Activated CD8-positive, alpha-beta memory T cell treated with anti-CD3 and anti-CD28 coated beads, Interleukin-2, amount 10 ng/mL, durations not matched to agents 7 days and 5 days (primary cell): Measurements from ENCODE around the gene ARSG. TPM values are rescaled to one million over a fixed set of nuclear protein-coding genes. Genes with fewer than 3 reads are reported as not detected.

Source experiments
- ATAC-seq: fragments of 150-1000 bp; cut with Tn5 transposase; one replicate; pipeline ENCODE4 v1.10.0; 2021; ENCODE audit warnings: moderate library complexity
- CTCF ChIA-PET: fragments of 350-600 bp; sonication (Branson Sonifier 250); formaldehyde crosslinking; loops from one replicate; lab custom pipeline; 2021; ENCODE audit warnings: antibody characterized with exemption; lab: Charles Lee
- DNase-seq: peaks from one replicate; pipeline ENCODE4 v3.0.0-alpha.2; 2020
- H3K27ac Mint-ChIP-seq: one replicate; pipeline ENCODE4 v1.8.0; 2021; ENCODE audit warnings: mild to moderate bottlenecking, mixed read lengths
- H3K27me3 Mint-ChIP-seq: one replicate; pipeline ENCODE4 v1.8.0; 2021; ENCODE audit warnings: mixed read lengths
- H3K36me3 Mint-ChIP-seq: one replicate; pipeline ENCODE4 v1.8.0; 2021; ENCODE audit warnings: mild to moderate bottlenecking, mixed read lengths
- H3K4me1 Mint-ChIP-seq: one replicate; pipeline ENCODE4 v1.8.0; 2021; ENCODE audit warnings: mixed read lengths
- H3K4me3 Mint-ChIP-seq: one replicate; pipeline ENCODE4 v1.8.0; 2021; ENCODE audit warnings: mild to moderate bottlenecking, moderate library complexity, mixed read lengths
- H3K9me3 Mint-ChIP-seq: one replicate; pipeline ENCODE4 v1.8.0; 2022; ENCODE audit warnings: low read depth, mixed read lengths
- total RNA-seq, 2 experiments: library from RNA; stranded (reverse); gene quantifications; one replicate each; pipeline ENCODE4 v1.2.3, GENCODE V29; 2021

The ARSG gene
- total RNA-seq, 2 experiments from 2014 or later, result 12.5 to 24.6 TPM

GRCh38 chr17:68424861-68425260 is 133.6 kb downstream of the ARSG start:
- Mint-ChIP-seq H3K36me3 (peaks cover 31% of the 10 kb centered on the region), H3K27ac (no peak overlapping the region), H3K27me3 (no peaks in the 10 kb centered on the region), H3K4me1 (no peaks in the 10 kb centered on the region), H3K9me3 (no peaks in the 10 kb centered on the region), H3K4me3 (no peak overlapping the region)
- CTCF ChIA-PET, result interaction anchor here (1.1 to 1.6 kb wide), 2 partner anchors 12 to 165 kb away, joined by 3 to 4 read pairs; no protein-coding TSS in a partner anchor
- no peak for DNase-seq
- no peak for ATAC-seq

GRCh38 chr17:68425979-68426378 is 134.7 kb downstream of the ARSG start:
- ATAC-seq, result no peak
- CTCF ChIA-PET, result no interaction called here
- Mint-ChIP-seq H3K4me3 (no peak overlapping the region), H3K27ac (no peak overlapping the region), H3K9me3 (no peaks in the 10 kb centered on the region), H3K4me1 (no peaks in the 10 kb centered on the region), H3K36me3 (peaks cover 28% of the 10 kb centered on the region), H3K27me3 (no peaks in the 10 kb centered on the region)
- no peak for DNase-seq

GRCh38 chr17:68427575-68427974 is 136.3 kb downstream of the ARSG start:
- Mint-ChIP-seq H3K36me3 (peaks cover 34% of the 10 kb centered on the region), H3K27ac (no peak overlapping the region)

GRCh38 chr17:68428498-68429172 is 137.3 kb downstream of the ARSG start:
- H3K27ac Mint-ChIP-seq, result no peak overlapping the region
- peaks cover 42% of the 10 kb centered on the region for H3K36me3 Mint-ChIP-seq
- CTCF ChIA-PET, result interaction anchor here (1.5 kb wide), 1 partner anchor 15 kb away, joined by 5 read pairs; no protein-coding TSS in a partner anchor
- H3K9me3 Mint-ChIP-seq, result no peaks in the 10 kb centered on the region
- no peaks in the 10 kb centered on the region for H3K27me3 Mint-ChIP-seq
- peaks cover 6% of the 10 kb centered on the region for H3K4me1 Mint-ChIP-seq
- ATAC-seq (no peak), DNase-seq (no peak)
- no peak overlapping the region for H3K4me3 Mint-ChIP-seq

More at GRCh38 chr17:68427575-68427974, 136.3 kb downstream of the ARSG start:
- H3K27me3 Mint-ChIP-seq, result no peaks in the 10 kb centered on the region
- CTCF ChIA-PET, result interaction anchor here (0.6 to 1.5 kb wide), 2 partner anchors 9 to 14 kb away, joined by 4 to 5 read pairs; no protein-coding TSS in a partner anchor
- peaks cover 6% of the 10 kb centered on the region for H3K4me1 Mint-ChIP-seq
- H3K9me3 Mint-ChIP-seq, result no peaks in the 10 kb centered on the region
- no peak overlapping the region for H3K4me3 Mint-ChIP-seq
- ATAC-seq (no peak), DNase-seq (no peak)

- Mint-ChIP-seq H3K27ac (no peak overlapping the region), H3K36me3 (peaks cover 48% of the 10 kb centered on the region), H3K27me3 (no peaks in the 10 kb centered on the region), H3K4me3 (no peak overlapping the region), H3K4me1 (peaks cover 6% of the 10 kb centered on the region), H3K9me3 (no peaks in the 10 kb centered on the region)
- CTCF ChIA-PET, result interaction anchor here (0.5 kb wide), 1 partner anchor 375 kb away, joined by 4 read pairs; no protein-coding TSS in a partner anchor
- DNase-seq, result no peak
- ATAC-seq, result no peak
Observed at GRCh38 chr17:68429881-68430280, 138.6 kb downstream of the ARSG start.

- H3K4me3 Mint-ChIP-seq, result no peak overlapping the region
- DNase-seq (no peak), ATAC-seq (no peak)
- H3K27me3 Mint-ChIP-seq, result no peaks in the 10 kb centered on the region
- CTCF ChIA-PET, result interaction anchor here (1.0 to 10.9 kb wide), 11 partner anchors 25 to 167 kb away, joined by 3 to 119 read pairs (median 4); partner anchors contain the start of gene WIPI1
- H3K36me3 Mint-ChIP-seq, result peaks cover 58% of the 10 kb centered on the region
- peaks cover 12% of the 10 kb centered on the region for H3K4me1 Mint-ChIP-seq
- no peak overlapping the region for H3K27ac Mint-ChIP-seq
- H3K9me3 Mint-ChIP-seq, result no peaks in the 10 kb centered on the region
Observed at GRCh38 chr17:68431045-68431608, 139.8 kb downstream of the ARSG start.

- DNase-seq (peak; percentile 55), ATAC-seq (no peak)
- Mint-ChIP-seq H3K9me3 (no peaks in the 10 kb centered on the region), H3K36me3 (peaks cover 62% of the 10 kb centered on the region), H3K27ac (peak overlapping the region; percentile 9), H3K4me1 (peaks cover 17% of the 10 kb centered on the region), H3K4me3 (no peak overlapping the region), H3K27me3 (no peaks in the 10 kb centered on the region)
- CTCF ChIA-PET, result interaction anchor here (0.7 to 10.9 kb wide), 17 partner anchors 16 to 251 kb away, joined by 3 to 119 read pairs (median 3); partner anchors contain the start of gene WIPI1
Observed at GRCh38 chr17:68431661-68432071, 140.4 kb downstream of the ARSG start.

GRCh38 chr17:68432086-68432864 is 141.0 kb downstream of the ARSG start:
- ATAC-seq (no peak), DNase-seq (no peak)
- Mint-ChIP-seq H3K9me3 (no peaks in the 10 kb centered on the region), H3K36me3 (peaks cover 62% of the 10 kb centered on the region), H3K4me3 (no peak overlapping the region), H3K27ac (peak overlapping the region; percentile 9), H3K27me3 (no peaks in the 10 kb centered on the region), H3K4me1 (peaks cover 23% of the 10 kb centered on the region)
- CTCF ChIA-PET, result interaction anchor here (0.7 to 15.7 kb wide), 18 partner anchors 16 to 252 kb away, joined by 3 to 260 read pairs (median 4); partner anchors contain the start of genes AMZ2 and WIPI1

GRCh38 chr17:68433211-68433610 is 141.9 kb downstream of the ARSG start:
- H3K27me3 Mint-ChIP-seq, result no peaks in the 10 kb centered on the region
- ATAC-seq (no peak), DNase-seq (no peak)
- peaks cover 61% of the 10 kb centered on the region for H3K36me3 Mint-ChIP-seq
- H3K4me1 Mint-ChIP-seq, result peaks cover 32% of the 10 kb centered on the region
- H3K9me3 Mint-ChIP-seq, result no peaks in the 10 kb centered on the region
- H3K4me3 Mint-ChIP-seq, result no peak overlapping the region
- CTCF ChIA-PET, result interaction anchor here (0.6 to 15.7 kb wide), 4 partner anchors 28 to 185 kb away, joined by 4 to 260 read pairs (median 62); partner anchors contain the start of genes AMZ2 and WIPI1
- H3K27ac Mint-ChIP-seq, result peak overlapping the region; percentile 21

- H3K27me3 Mint-ChIP-seq, result no peaks in the 10 kb centered on the region
- H3K4me1 Mint-ChIP-seq, result peaks cover 40% of the 10 kb centered on the region
- no peak for DNase-seq
- no peaks in the 10 kb centered on the region for H3K9me3 Mint-ChIP-seq
- ATAC-seq, result no peak
- CTCF ChIA-PET, result interaction anchor here (0.6 to 15.7 kb wide), 4 partner anchors 27 to 186 kb away, joined by 4 to 260 read pairs (median 62); partner anchors contain the start of genes AMZ2 and WIPI1
- H3K27ac Mint-ChIP-seq, result no peak overlapping the region
- H3K4me3 Mint-ChIP-seq, result no peak overlapping the region
- peaks cover 58% of the 10 kb centered on the region for H3K36me3 Mint-ChIP-seq
Observed at GRCh38 chr17:68433911-68434508, 142.7 kb downstream of the ARSG start.

GRCh38 chr17:68435361-68435760 is 144.1 kb downstream of the ARSG start:
- ATAC-seq, result no peak
- Mint-ChIP-seq H3K4me1 (peaks cover 45% of the 10 kb centered on the region), H3K36me3 (peaks cover 54% of the 10 kb centered on the region), H3K4me3 (no peak overlapping the region), H3K27me3 (no peaks in the 10 kb centered on the region), H3K27ac (no peak overlapping the region), H3K9me3 (no peaks in the 10 kb centered on the region)
- CTCF ChIA-PET, result interaction anchor here (0.6 to 15.7 kb wide), 19 partner anchors 9 to 258 kb away, joined by 3 to 260 read pairs (median 5); partner anchors contain the start of genes ARSG, SLC16A6 and WIPI1
- DNase-seq, result no peak
